Stomach smooth muscle (tissue), 2 donors: ENCODE results near the gene ZFHX3.
A peak's percentile ranks its signal among the peaks of the same experiment; 100 is the strongest.
"Not testable (repeated sequence)": the region's sequence is repeated elsewhere in the genome, so short reads cannot be mapped to it uniquely, and the experiment has no call there.

ENCODE experiments used
- H3K27ac ChIP-seq: one replicate; pipeline ENCODE4 v1.7.0; 2013; ENCODE audit warnings: mild to moderate bottlenecking, low read length, inconsistent platforms
- H3K27me3 ChIP-seq, 2 donors: one replicate each; pipeline ENCODE4 v1.7.0; 2013; ENCODE audit warnings: low read length in 2 of 2; ENCODE audit not compliant: insufficient read depth in 2 of 2, control insufficient read depth in 1 of 2
- H3K36me3 ChIP-seq, 2 donors: one replicate each; pipeline ENCODE4 v1.7.0; 2013; ENCODE audit warnings: low read length in 2 of 2; ENCODE audit not compliant: control insufficient read depth in 2 of 2, insufficient read depth in 2 of 2
- H3K4me1 ChIP-seq: one replicate; pipeline ENCODE4 v1.7.0; 2013; ENCODE audit warnings: low read length; ENCODE audit not compliant: control insufficient read depth, insufficient read depth
- H3K4me3 ChIP-seq, 2 donors: one replicate each; pipeline ENCODE4 v1.7.0; 2013; ENCODE audit warnings: low read length in 2 of 2
- H3K9ac ChIP-seq, 2 donors: one replicate each; pipeline ENCODE4 v1.7.0; 2013; ENCODE audit warnings: low read length in 2 of 2, mild to moderate bottlenecking in 1 of 2
- H3K9me3 ChIP-seq, 2 donors: one replicate each; pipeline ENCODE4 v1.7.0; 2013; ENCODE audit warnings: low read length in 2 of 2; ENCODE audit not compliant: control insufficient read depth in 2 of 2
- donor health status: healthy.
- donor health status: Pancreatic carcinoma.

ZFHX3 gene

GRCh38 chr16:73089420-73089819 lies 41.5 kb upstream of the ZFHX3 start:
- no peaks in the 10 kb centered on the region for H3K9me3 ChIP-seq

GRCh38 chr16:73086108-73086507 lies 38.2 kb upstream of the ZFHX3 start:
- Histone ChIP-seq H3K4me1 (no peaks in the 10 kb centered on the region), H3K4me3 (no peak overlapping the region), H3K27ac (no peak overlapping the region), H3K36me3 (no peaks in the 10 kb centered on the region), H3K9me3 (no peaks in the 10 kb centered on the region), H3K27me3 (no peaks in the 10 kb centered on the region), H3K9ac (no peak overlapping the region)

More at GRCh38 chr16:73089420-73089819, 41.5 kb upstream of the ZFHX3 start:
- Histone ChIP-seq H3K27ac (no peak overlapping the region), H3K4me1 (no peaks in the 10 kb centered on the region), H3K4me3 (no peak overlapping the region), H3K36me3 (no peaks in the 10 kb centered on the region), H3K27me3 (no peaks in the 10 kb centered on the region), H3K9ac (no peak overlapping the region)

GRCh38 chr16:73083271-73083670 lies 35.3 kb upstream of the ZFHX3 start:
- H3K4me3 ChIP-seq = no peak overlapping the region
- H3K4me1 ChIP-seq = no peaks in the 10 kb centered on the region
- no peak overlapping the region for H3K27ac ChIP-seq
- H3K9me3 ChIP-seq = no peaks in the 10 kb centered on the region
- no peaks in the 10 kb centered on the region for H3K27me3 ChIP-seq
- H3K9ac ChIP-seq = no peak overlapping the region
- no peaks in the 10 kb centered on the region for H3K36me3 ChIP-seq

GRCh38 chr16:73082634-73083051 lies 34.7 kb upstream of the ZFHX3 start:
- not testable (repeated sequence) for H3K9ac ChIP-seq, H3K9me3 ChIP-seq, H3K4me3 ChIP-seq, H3K4me1 ChIP-seq, H3K27me3 ChIP-seq, H3K36me3 ChIP-seq, H3K27ac ChIP-seq

- H3K27ac ChIP-seq = no peak overlapping the region
Measured at GRCh38 chr16:73080931-73081330, 33.0 kb upstream of the ZFHX3 start.

GRCh38 chr16:73076324-73076810 lies 28.4 kb upstream of the ZFHX3 start:
- Histone ChIP-seq H3K27me3 (no peaks in the 10 kb centered on the region), H3K4me1 (peaks cover 6% of the 10 kb centered on the region), H3K9me3 (no peaks in the 10 kb centered on the region), H3K36me3 (no peaks in the 10 kb centered on the region), H3K9ac (no peak overlapping the region), H3K27ac (no peak overlapping the region), H3K4me3 (no peak overlapping the region)

More at GRCh38 chr16:73080931-73081330, 33.0 kb upstream of the ZFHX3 start:
- Histone ChIP-seq H3K36me3 (no peaks in the 10 kb centered on the region), H3K9ac (no peak overlapping the region), H3K4me1 (no peaks in the 10 kb centered on the region), H3K4me3 (no peak overlapping the region), H3K9me3 (no peaks in the 10 kb centered on the region), H3K27me3 (no peaks in the 10 kb centered on the region)

GRCh38 chr16:73074382-73074781 lies 26.5 kb upstream of the ZFHX3 start:
- H3K27ac ChIP-seq = no peak overlapping the region
- H3K9me3 ChIP-seq = no peaks in the 10 kb centered on the region
- no peak overlapping the region for H3K4me3 ChIP-seq
- H3K4me1 ChIP-seq = peaks cover 18% of the 10 kb centered on the region
- H3K27me3 ChIP-seq = no peaks in the 10 kb centered on the region
- no peaks in the 10 kb centered on the region for H3K36me3 ChIP-seq
- no peak overlapping the region for H3K9ac ChIP-seq

GRCh38 chr16:73072051-73072450 lies 24.1 kb upstream of the ZFHX3 start:
- Histone ChIP-seq H3K4me1 (peaks cover 42% of the 10 kb centered on the region), H3K27ac (peak overlapping the region; percentile 64)
- not testable (repeated sequence) for H3K36me3 ChIP-seq, H3K9me3 ChIP-seq, H3K27me3 ChIP-seq, H3K9ac ChIP-seq, H3K4me3 ChIP-seq

- Histone ChIP-seq H3K27me3 (no peaks in the 10 kb centered on the region), H3K27ac (peak overlapping the region; percentile 64), H3K4me3 (peak overlapping the region; percentile 23 to 49), H3K9ac (peak overlapping the region; percentile 43 to 47), H3K36me3 (no peaks in the 10 kb centered on the region), H3K9me3 (no peaks in the 10 kb centered on the region), H3K4me1 (peaks cover 49% of the 10 kb centered on the region)
Measured at GRCh38 chr16:73071131-73071940, 23.4 kb upstream of the ZFHX3 start.

- H3K9ac ChIP-seq = peak overlapping the region; percentile 66 to 69
- H3K4me3 ChIP-seq = peak overlapping the region; percentile 38 to 67
- H3K27me3 ChIP-seq = no peaks in the 10 kb centered on the region
- no peaks in the 10 kb centered on the region for H3K36me3 ChIP-seq
- H3K4me1 ChIP-seq = peaks cover 55% of the 10 kb centered on the region
- H3K27ac ChIP-seq = peak overlapping the region; percentile 98
- H3K9me3 ChIP-seq = no peaks in the 10 kb centered on the region
Measured at GRCh38 chr16:73069581-73070262, 21.8 kb upstream of the ZFHX3 start.
